A673 (cell line): ENCODE measurements around the gene EIF5AL1.

Experiments used
- CTCF ChIP-seq: fragments of 300-800, 200-600 bp; sonication (generic); conservative IDR thresholded peaks from 2 replicates; pipeline ENCODE4 v1.5.1; 2017; ENCODE audit warnings: low read depth, mild to moderate bottlenecking, antibody characterized with exemption, low read length, moderate library complexity, mixed read lengths
- EZH2 ChIP-seq: fragments of 200-600 bp; sonication (generic); IDR thresholded peaks from 2 replicates; pipeline ENCODE4 v1.6.1; 2017; ENCODE audit warnings: borderline replicate concordance, low read depth, mild to moderate bottlenecking, mixed read lengths, antibody characterized with exemption, low read length; ENCODE audit not compliant: poor library complexity, severe bottlenecking

GRCh38 chr10:79492256-79492655, 20.1 kb upstream of the EIF5AL1 start:
- no peak for TF ChIP-seq CTCF
- TF ChIP-seq EZH2: no peak
